ENCODE results near the gene GOLGA8A.
"Not testable (repeated sequence)": the region's sequence is repeated elsewhere in the genome, so short reads cannot be mapped to it uniquely, and the experiment has no call there.

The GOLGA8A gene

GRCh38 chr15:34403160-34403598 is 34.4 kb downstream of the GOLGA8A start:
- in situ Hi-C loops (cut with MboI; ENCODE audit: low pct_unique_long_range_greater_than_20kb, low sequenced_read_pairs, unreplicated experiment); DNase-seq (ENCODE audit: low spot score): not testable (repeated sequence)

GRCh38 chr15:34397637-34398259 is 39.9 kb downstream of the GOLGA8A start:
- in situ Hi-C loops (cut with MboI; ENCODE audit: low pct_unique_long_range_greater_than_20kb, low sequenced_read_pairs, unreplicated experiment); DNase-seq (ENCODE audit: low spot score): not testable (repeated sequence)

DNA sequence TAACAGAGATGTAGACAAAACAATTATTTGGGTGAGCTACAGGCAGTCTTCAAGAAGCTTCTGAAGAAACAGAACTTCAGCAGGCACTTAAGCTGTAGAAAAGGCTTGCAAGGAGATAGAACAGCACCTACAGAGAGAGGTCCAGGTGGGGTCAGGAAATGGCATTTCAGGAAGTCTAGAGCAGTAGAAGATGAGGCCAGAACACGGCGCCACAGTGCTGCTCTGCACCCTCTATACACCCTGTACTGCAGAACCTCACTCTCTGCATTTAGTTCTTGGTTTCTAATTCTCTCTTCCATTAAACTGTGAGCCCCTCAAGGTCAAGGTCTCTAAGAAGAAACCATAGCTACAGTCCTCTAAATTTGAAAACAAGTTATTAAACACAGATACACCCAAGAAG is 44.6 kb downstream of the GOLGA8A start:
- in situ Hi-C loops (cut with MboI; ENCODE audit: low pct_unique_long_range_greater_than_20kb, low sequenced_read_pairs, unreplicated experiment); DNase-seq (ENCODE audit: low spot score): not testable (repeated sequence)

GRCh38 chr15:34389594-34390086 is 48.0 kb downstream of the GOLGA8A start:
- in situ Hi-C loops (cut with MboI; ENCODE audit: low pct_unique_long_range_greater_than_20kb, low sequenced_read_pairs, unreplicated experiment); DNase-seq (ENCODE audit: low spot score): not testable (repeated sequence)
